Suppressor macrophage treated with lipopolysaccharide for 1 hour (primary cell): ENCODE measurements around the gene LRFN2.

Experiments
- DNase-seq, 3 donors: peaks; one replicate each; pipeline ENCODE4 v3.0.0-alpha.2; 2020 to 2022

LRFN2 gene

DNA sequence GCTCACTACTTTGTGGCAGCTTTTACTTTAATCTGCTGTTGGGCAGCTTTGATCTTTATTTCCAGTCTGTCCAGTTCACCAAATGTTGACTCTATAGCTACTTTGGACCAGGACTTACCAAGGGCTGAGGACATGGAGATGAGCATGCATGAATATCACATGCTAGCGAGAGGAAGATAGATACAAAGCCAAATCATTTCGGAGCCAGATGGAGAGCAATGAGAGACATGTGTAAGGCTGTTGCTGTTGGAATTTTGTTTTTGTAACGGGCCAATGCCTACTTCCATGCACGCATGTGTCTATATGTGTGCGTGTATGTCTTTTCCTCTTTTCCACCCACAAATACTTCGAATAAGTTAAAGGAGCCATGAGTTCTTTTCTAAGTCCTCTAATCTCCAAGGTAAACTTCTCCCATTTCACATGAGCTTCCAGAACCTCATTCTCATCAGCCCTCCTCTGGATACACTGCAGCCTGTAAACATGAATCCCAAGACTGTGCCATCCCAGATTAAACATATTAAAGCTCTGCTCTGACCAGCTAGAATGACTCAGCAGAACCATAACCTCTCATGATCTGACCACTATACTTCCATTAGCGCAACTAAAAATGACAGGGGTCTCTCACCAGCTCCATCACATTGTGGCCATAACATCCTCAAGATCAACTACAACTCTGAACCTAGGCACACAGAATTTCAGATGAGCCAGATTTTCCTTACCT is 160.7 kb downstream of the LRFN2 start:
- no peak for DNase-seq

DNA sequence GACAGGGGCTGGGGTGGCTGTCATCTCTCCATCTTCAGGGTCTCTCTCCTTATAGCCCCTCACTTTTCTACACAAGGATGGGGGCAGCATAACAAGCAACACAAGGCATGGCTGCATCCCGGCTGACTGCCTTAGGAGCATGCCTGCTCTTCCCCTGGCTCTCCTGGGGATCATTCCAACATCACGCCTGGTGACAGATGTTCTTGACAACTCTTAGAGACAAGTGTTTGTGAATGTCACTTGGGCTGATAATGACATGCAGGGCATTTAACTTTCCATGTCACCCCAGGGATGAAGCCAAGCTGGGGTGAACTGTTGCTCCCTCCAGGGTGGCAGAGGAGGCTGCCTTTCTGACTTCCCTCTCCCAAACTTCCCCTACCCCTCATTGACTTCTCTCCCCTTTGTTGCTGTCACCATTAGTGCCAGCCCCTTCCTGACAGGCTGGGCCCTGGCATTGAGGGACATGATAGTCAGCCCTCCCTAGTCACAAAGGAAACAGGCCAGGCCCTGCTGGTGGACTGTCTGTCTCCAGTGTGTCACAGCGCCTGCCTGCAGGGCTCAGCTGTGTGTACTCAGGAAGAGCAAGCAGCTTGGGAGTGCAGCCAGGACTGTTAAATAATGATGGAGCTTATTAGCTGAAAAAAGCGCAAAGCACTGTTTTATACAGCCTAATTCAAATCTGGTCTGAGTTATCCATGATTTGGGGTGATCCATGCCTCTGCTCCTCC is 161.8 kb downstream of the LRFN2 start:
- no peak for DNase-seq

DNA sequence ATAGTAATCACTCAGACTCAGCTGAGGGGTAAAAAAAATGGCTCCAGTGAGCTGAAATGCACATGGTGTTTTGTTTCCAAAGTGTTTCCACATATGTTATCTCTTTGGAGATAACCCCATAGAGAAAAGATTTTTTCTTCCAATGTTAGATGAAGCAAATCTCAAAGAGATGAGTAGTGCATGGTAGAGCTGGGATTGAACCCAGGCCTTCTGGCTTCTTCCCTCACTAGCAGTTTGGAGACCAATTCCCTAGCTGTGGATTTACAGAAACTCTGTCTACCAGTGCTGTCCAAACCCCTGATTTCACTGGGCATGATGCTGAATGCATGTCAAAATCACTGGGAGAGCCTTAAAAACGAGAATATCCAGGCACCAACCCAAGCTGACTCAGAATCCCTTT is 165.1 kb downstream of the LRFN2 start:
- no peak for DNase-seq

DNA sequence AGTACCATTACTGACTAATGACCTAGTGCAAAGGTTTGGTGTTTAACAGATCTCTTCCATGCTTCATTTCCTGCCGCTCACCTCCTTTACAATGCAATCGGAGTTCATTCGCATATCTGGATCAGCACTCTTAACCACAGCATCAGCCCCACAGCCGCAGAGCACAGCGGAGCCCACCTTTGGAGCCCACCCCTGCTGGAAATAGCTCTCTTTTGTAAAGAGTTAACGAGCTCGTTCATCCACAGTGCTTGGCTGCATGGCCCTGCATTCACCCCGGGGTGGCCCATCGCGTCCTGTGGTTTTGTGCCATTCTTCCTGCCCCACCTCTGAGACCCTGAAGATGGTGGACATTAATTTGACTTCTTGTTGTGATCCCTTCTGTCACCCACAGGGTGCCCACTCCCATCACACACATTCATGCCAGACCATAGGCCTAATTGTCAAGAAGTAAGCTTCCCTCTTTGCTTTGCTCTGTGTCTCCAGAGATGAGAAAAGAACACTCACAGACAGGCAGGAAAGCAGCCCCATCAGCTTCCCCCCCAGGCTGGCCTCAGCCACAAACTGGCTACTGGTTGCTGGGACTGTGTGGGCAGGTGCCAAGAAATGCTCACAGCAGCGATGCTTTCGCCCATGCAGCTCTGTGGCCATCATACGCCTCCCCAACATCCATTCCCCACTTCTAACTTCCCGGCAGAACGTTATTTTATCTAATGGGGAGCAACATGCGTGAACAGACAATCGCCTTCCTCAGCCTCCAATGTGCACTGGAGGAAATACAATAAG is 167.0 kb downstream of the LRFN2 start:
- no peak for DNase-seq

GRCh38 chr6:40419377-40419776 is 167.8 kb downstream of the LRFN2 start:
- DNase-seq = no peak

DNA sequence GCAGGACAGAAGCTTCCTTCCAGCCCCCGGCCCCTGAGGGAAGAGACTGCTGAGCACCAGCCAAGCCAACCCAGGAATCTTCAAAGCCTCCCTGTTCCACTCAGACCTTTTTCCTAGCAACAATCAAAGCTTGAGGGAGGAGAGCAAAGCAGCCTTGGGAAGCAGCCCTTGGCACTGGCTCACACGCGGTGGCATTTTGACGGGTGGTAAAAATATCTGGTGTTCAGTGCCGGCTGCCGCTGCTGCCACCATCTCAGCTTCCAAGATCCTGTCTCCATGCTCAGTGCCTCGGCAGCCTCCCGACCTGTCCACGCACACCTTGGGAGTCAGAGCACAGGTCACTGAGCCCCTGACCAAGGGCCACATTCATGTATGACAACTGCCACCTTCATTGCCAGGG is 170.1 kb downstream of the LRFN2 start:
- no peak for DNase-seq

DNA sequence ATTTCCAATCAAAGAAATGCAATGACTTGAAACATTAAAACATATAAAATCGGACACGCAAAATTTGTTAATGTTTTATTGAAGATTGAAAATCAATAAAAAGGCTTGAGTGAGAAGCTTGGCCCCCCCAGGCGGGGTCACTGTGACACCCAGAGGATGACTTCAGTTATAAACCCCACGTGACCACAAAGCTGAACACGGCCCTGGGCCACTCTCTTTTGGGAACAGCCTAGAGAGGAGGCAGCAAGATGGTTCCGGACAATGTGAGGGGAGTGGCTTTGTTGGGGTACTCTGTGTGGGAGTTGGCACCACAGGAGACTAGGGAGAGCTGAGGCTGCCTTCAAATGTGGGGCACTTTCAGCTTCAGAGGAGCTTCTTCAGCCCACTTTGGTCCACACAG is 172.5 kb downstream of the LRFN2 start:
- no peak for DNase-seq

- DNase-seq = no peak
Observed at GRCh38 chr6:40413239-40413638, 173.9 kb downstream of the LRFN2 start.

GRCh38 chr6:40411881-40412280 is 175.3 kb downstream of the LRFN2 start:
- DNase-seq = no peak

GRCh38 chr6:40410821-40411220 is 176.3 kb downstream of the LRFN2 start:
- DNase-seq = no peak

- peak in 2 of 3 donors; percentile 3 to 11 for DNase-seq
Observed at GRCh38 chr6:40409716-40410397, 177.3 kb downstream of the LRFN2 start.

GRCh38 chr6:40408786-40409542 is 178.2 kb downstream of the LRFN2 start:
- DNase-seq = no peak

GRCh38 chr6:40407239-40407638 is 179.9 kb downstream of the LRFN2 start:
- DNase-seq = no peak

- no peak for DNase-seq
Observed at GRCh38 chr6:40406175-40406574, 181.0 kb downstream of the LRFN2 start.

GRCh38 chr6:40400738-40401137 is 186.4 kb downstream of the LRFN2 start:
- DNase-seq = no peak

GRCh38 chr6:40399888-40400457 is 187.2 kb downstream of the LRFN2 start:
- DNase-seq = peak in 1 of 3 donors; percentile 7

DNA sequence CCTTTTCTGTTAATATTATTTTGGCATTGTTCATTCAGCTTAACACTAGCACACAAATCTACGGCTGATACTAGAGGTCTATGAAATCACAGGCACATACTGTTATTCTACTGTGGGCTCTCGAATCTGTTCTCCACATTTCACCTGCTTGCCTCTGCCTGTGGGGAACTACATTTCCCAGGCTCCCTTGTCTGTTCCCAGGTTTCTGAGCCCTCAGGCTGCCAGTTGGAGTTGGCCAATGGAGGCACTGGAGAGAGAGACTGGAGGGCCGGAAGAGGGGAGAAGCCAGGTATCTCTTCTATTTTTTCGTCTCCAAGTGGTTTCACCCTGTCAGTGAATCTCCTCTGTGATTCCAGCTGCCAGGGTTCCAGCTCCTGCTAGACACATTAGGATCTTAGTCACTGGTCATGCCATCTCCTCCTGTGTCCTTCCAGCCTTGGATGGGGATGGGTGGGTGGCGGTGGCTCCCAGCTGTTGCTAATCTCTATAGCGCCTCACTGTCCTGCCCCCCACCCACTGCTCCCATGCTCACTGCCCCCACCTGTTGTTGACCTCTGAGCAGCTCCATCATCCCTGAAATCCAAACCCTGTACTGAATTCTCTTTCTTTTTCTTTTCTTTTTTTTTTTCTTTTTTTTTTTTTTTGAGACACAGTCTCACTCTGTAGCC is 188.2 kb downstream of the LRFN2 start:
- DNase-seq = no peak

- DNase-seq = no peak
Observed at GRCh38 chr6:40398034-40398691, 189.0 kb downstream of the LRFN2 start.

DNA sequence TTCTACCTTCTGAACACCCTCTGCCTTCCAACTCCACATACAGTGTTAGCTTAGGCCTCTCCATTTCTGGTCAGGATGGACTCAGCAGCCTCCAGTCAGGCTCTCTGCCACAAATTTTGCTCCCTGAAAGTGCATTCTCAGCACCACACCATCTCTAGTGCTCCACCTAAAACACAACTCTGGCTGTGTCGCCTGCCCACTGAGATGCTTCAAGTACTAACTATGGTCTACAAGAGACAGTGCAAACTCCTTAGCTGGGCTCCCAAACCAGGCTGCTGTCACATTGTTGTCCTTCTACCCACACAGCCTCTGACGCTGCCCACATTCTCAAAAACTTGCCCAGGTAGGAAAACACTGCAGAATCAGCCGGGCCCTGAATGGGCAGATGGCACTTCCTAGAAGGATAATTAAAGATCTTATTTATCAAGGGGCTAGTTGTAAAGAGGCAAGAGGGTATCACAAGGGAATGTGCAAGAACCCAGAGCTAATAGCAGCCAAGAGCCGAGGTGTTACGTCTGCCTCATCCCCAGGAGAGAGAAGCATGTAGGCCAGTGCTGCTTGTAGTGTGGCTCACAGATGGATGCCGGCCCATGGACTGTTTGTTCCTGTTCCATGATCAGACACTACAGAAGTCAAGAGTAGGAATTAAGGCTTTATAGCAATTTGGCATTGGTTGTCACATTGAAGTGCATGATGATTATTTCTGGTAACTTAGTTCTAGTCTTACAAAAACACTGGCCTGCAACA is 189.7 kb downstream of the LRFN2 start:
- DNase-seq = no peak

DNA sequence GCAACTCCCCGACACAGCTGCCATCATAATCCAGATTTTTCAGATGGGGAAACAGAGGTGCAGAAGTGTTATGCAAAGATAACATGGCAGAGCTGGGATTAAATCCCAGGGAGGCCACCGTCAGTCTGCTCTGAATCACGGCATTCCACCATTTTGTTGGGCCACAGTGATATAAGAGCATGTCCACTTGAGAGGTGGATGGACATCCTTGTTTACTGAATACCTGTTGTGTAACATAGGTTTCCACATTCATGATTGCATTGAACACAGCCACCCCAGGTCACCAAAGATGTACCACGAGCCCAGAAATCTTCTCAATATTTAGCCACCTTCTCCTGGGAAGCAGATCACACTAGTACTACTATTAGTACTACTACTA is 191.5 kb downstream of the LRFN2 start:
- no peak for DNase-seq
